OCI-LY3 (cell line): ENCODE data around the gene RRM2.

Experiments
- H2AFZ ChIP-seq: fragments of 200-600, 300-600 bp; shearing (Covaris generic); 2 replicates; pipeline ENCODE4 v1.6.0; 2014; ENCODE audit warnings: antibody characterized with exemption, low read depth, low read length
- H3K27ac ChIP-seq: fragments of 200-600, 300-600 bp; sonication (generic); 2 replicates; pipeline ENCODE4 v1.5.1; 2014; ENCODE audit warnings: mild to moderate bottlenecking, low read length, moderate library complexity, mixed read lengths
- H3K27me3 ChIP-seq: fragments of 200-600, 300-600 bp; sonication (generic); 2 replicates; pipeline ENCODE4 v1.6.1; 2014; ENCODE audit warnings: low read depth, low read length, mixed read lengths
- H3K36me3 ChIP-seq: fragments of 200-600, 300-600 bp; sonication (generic); replicated peaks from 2 replicates; pipeline ENCODE3; 2014; ENCODE audit warnings: low read depth, low read length, mixed read lengths
- H3K4me1 ChIP-seq: fragments of 300-600, 200-600 bp; sonication (generic); 2 replicates; pipeline ENCODE4 v1.6.1; 2014; ENCODE audit warnings: low read length, mixed read lengths
- H3K4me2 ChIP-seq: fragments of 200-600, 300-600 bp; sonication (generic); 2 replicates; pipeline ENCODE4 v1.6.1; 2014; ENCODE audit warnings: low read length, mixed read lengths
- H3K4me3 ChIP-seq: fragments of 300-600, 200-600 bp; sonication (generic); 2 replicates; pipeline ENCODE4 v1.5.1; 2014; ENCODE audit warnings: antibody characterized with exemption, mild to moderate bottlenecking, low read length, moderate library complexity
- H3K79me2 ChIP-seq: fragments of 300-600, 200-600 bp; shearing (Covaris generic); 2 replicates; pipeline ENCODE4 v1.6.1; 2014; ENCODE audit warnings: mild to moderate bottlenecking, low read length, mixed read lengths
- H3K9ac ChIP-seq: fragments of 300-600, 200-600 bp; shearing (Covaris generic); 2 replicates; pipeline ENCODE4 v1.6.0; 2014; ENCODE audit warnings: mild to moderate bottlenecking, low read length, moderate library complexity
- H3K9me3 ChIP-seq: fragments of 200-600, 300-600 bp; shearing (Covaris generic); 2 replicates; pipeline ENCODE4 v1.6.1; 2014; ENCODE audit warnings: low read length, mixed read lengths; ENCODE audit not compliant: insufficient read depth
- H4K20me1 ChIP-seq: fragments of 200-600, 300-600 bp; sonication (generic); 2 replicates; pipeline ENCODE4 v1.6.1; 2016; ENCODE audit warnings: low read length, mixed read lengths; ENCODE audit not compliant: insufficient read depth
- EZH2phosphoT487 ChIP-seq: fragments of 200-600 bp; shearing (Covaris generic); IDR thresholded peaks from 2 replicates; pipeline ENCODE4 v1.6.1; 2018; ENCODE audit warnings: antibody characterized with exemption, mixed run types, low read depth
- TF ChIP-seq, protein P1 (sequence below): fragments of 200-600, 300-600 bp; sonication (generic); IDR thresholded peaks from 2 replicates; pipeline ENCODE4 v1.5.1; 2014; ENCODE audit warnings: antibody characterized with exemption, low read length, low read depth

The RRM2 gene

DNA sequence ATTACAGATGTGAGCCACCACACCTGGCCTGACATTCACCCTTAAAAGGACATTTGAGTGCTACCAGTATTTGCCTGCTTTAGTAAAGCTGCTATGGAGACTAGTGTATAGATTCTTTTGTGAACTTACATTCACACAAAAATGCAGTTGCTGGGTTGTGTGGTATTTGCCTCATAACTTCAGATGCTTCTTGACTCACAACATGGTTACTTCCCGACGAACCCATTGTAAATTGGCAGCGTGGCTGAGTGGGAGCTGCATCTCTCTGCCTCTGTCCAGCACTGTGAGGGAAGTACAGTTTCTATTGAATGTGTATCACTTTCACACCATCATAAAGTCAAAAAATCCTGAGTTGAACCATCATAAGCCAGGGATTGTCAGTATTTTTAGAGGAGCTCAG is 56.9 kb downstream of the RRM2 start:
- TF ChIP-seq EZH2phosphoT487: no peak
- TF ChIP-seq, protein P1, sequence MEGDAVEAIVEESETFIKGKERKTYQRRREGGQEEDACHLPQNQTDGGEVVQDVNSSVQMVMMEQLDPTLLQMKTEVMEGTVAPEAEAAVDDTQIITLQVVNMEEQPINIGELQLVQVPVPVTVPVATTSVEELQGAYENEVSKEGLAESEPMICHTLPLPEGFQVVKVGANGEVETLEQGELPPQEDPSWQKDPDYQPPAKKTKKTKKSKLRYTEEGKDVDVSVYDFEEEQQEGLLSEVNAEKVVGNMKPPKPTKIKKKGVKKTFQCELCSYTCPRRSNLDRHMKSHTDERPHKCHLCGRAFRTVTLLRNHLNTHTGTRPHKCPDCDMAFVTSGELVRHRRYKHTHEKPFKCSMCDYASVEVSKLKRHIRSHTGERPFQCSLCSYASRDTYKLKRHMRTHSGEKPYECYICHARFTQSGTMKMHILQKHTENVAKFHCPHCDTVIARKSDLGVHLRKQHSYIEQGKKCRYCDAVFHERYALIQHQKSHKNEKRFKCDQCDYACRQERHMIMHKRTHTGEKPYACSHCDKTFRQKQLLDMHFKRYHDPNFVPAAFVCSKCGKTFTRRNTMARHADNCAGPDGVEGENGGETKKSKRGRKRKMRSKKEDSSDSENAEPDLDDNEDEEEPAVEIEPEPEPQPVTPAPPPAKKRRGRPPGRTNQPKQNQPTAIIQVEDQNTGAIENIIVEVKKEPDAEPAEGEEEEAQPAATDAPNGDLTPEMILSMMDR: no peak
- H3K4me2 ChIP-seq: no peak overlapping the region
- no peaks in the 10 kb centered on the region for H3K79me2 ChIP-seq
- H3K27ac ChIP-seq: no peak overlapping the region
- no peak overlapping the region for H3K9ac ChIP-seq
- no peaks in the 10 kb centered on the region for H3K36me3 ChIP-seq
- H3K27me3 ChIP-seq: no peaks in the 10 kb centered on the region
- H3K4me3 ChIP-seq: no peak overlapping the region
- H4K20me1 ChIP-seq: no peaks in the 10 kb centered on the region
- H2AFZ ChIP-seq: no peak overlapping the region
- H3K4me1 ChIP-seq: no peaks in the 10 kb centered on the region
- H3K9me3 ChIP-seq: no peaks in the 10 kb centered on the region

DNA sequence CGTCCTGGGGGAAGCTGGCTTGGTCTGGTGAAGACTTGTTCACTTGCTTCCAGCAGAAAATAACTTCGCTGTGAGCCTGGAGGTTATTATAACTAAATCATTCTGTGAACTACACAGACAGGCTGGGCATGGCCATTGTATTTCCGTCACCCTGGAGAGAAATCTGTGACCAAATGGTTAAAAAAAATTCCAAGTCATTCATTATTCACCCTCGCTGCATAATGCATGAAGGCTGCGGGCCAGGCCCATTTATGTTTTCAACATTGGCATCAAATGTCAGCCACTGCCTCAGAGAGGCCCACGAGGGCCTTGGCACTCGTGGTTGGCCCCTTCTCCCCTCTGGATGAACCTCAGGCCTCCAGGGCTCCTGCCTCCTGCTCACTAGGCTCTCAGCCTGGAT is 57.7 kb downstream of the RRM2 start:
- TF ChIP-seq EZH2phosphoT487: no peak
- TF ChIP-seq, protein P1: no peak
- no peak overlapping the region for H3K4me2 ChIP-seq
- no peak overlapping the region for H2AFZ ChIP-seq
- no peaks in the 10 kb centered on the region for H3K79me2 ChIP-seq
- no peaks in the 10 kb centered on the region for H4K20me1 ChIP-seq
- H3K27ac ChIP-seq: no peak overlapping the region
- H3K4me1 ChIP-seq: no peaks in the 10 kb centered on the region
- H3K9me3 ChIP-seq: no peaks in the 10 kb centered on the region
- no peaks in the 10 kb centered on the region for H3K36me3 ChIP-seq
- no peak overlapping the region for H3K9ac ChIP-seq
- no peak overlapping the region for H3K4me3 ChIP-seq
- no peaks in the 10 kb centered on the region for H3K27me3 ChIP-seq
